PC-3 (cell line): ENCODE results near the gene PRRC2B. TPM values are rescaled to one million over a fixed set of nuclear protein-coding genes. Genes with fewer than 3 reads are reported as not detected.

Experiments
- ATAC-seq: fragments of 200-7000 bp; cut with Tn5 transposase; 2 replicates; pipeline ENCODE4 v1.9.1; 2020; ENCODE audit warnings: mild to moderate bottlenecking, moderate library complexity
- BruUV-seq: library from RNA; stranded (reverse); fragments of 400-500 nt; replicated peaks from 2 replicates; lab custom pipeline; 2021; lab: Mats Ljungman, UMichigan
- CTCF ChIA-PET: fragments of 300-600 bp; sonication (Branson Sonifier 250); formaldehyde crosslinking; loops from one replicate; lab custom pipeline; 2022; ENCODE audit warnings: antibody characterized with exemption; lab: Charles Lee
- POLR2A ChIA-PET: fragments of 300-600 bp; sonication (Branson Sonifier 250); formaldehyde crosslinking; loops from one replicate; lab custom pipeline; 2022; ENCODE audit warnings: antibody characterized with exemption; ENCODE audit not compliant: unreplicated experiment; lab: Charles Lee
- DNase-seq: peaks from one replicate; pipeline ENCODE4 v3.0.0-alpha.2; 2015
- H2AFZ ChIP-seq: fragments of 300-600 bp; sonication (generic); 2 replicates; pipeline ENCODE4 v1.6.0; 2016; ENCODE audit warnings: antibody characterized with exemption, low read length
- H3F3A ChIP-seq: fragments of 300-600 bp; sonication (generic); one replicate; pipeline ENCODE4 v1.6.0; 2017; ENCODE audit warnings: antibody characterized with exemption, low read length, control low read depth, mild to moderate bottlenecking; ENCODE audit not compliant: unreplicated experiment
- H3K27ac ChIP-seq: fragments of 300-600 bp; sonication (generic); 2 replicates; pipeline ENCODE4 v1.5.1; 2016; ENCODE audit warnings: mild to moderate bottlenecking, low read length
- H3K27me3 ChIP-seq: fragments of 300-600 bp; sonication (generic); 2 replicates; pipeline ENCODE4 v1.6.1; 2016; ENCODE audit warnings: low read length, mixed read lengths
- H3K36me3 ChIP-seq: fragments of 300-600 bp; sonication (generic); 2 replicates; pipeline ENCODE4 v1.6.1; 2016; ENCODE audit warnings: low read depth, mixed run types, low read length, mixed read lengths
- H3K4me1 ChIP-seq: fragments of 300-600 bp; sonication (generic); 2 replicates; pipeline ENCODE4 v1.5.1; 2016; ENCODE audit warnings: low read length; ENCODE audit not compliant: insufficient read depth
- H3K4me2 ChIP-seq: fragments of 300-600 bp; sonication (generic); 2 replicates; pipeline ENCODE4 v1.6.0; 2016; ENCODE audit warnings: low read length
- H3K4me3 ChIP-seq: fragments of 300-600 bp; sonication (generic); 2 replicates; pipeline ENCODE4 v1.5.1; 2016; ENCODE audit warnings: mild to moderate bottlenecking, low read length, mixed read lengths
- H3K79me2 ChIP-seq: fragments of 300-600 bp; sonication (generic); 2 replicates; pipeline ENCODE4 v1.6.1; 2017; ENCODE audit warnings: low read length, mixed read lengths
- H3K9ac ChIP-seq: fragments of 300-600 bp; sonication (generic); 2 replicates; pipeline ENCODE4 v1.6.0; 2016; ENCODE audit warnings: mild to moderate bottlenecking, low read length
- H3K9me2 ChIP-seq: fragments of 300-600 bp; sonication (generic); replicated peaks from 2 replicates; pipeline ENCODE4 v1.6.1; 2016; ENCODE audit warnings: mixed run types, low read length, mixed read lengths
- H3K9me3 ChIP-seq: fragments of 300-600 bp; sonication (generic); 2 replicates; pipeline ENCODE4 v1.6.1; 2016; ENCODE audit warnings: low read length, mixed read lengths
- H4K20me1 ChIP-seq: fragments of 300-600 bp; sonication (generic); 2 replicates; pipeline ENCODE4 v1.6.1; 2016; ENCODE audit warnings: low read length, mixed read lengths
- CTCF ChIP-seq: fragments of 300-600 bp; sonication (generic); conservative IDR thresholded peaks from 2 replicates; pipeline ENCODE4 v1.5.1; 2017; ENCODE audit warnings: antibody characterized with exemption, low read depth, mild to moderate bottlenecking, low read length
- EZH2 ChIP-seq: fragments of 300-600 bp; sonication (generic); IDR thresholded peaks from one replicate; pipeline ENCODE4 v1.6.1; 2017; ENCODE audit warnings: antibody characterized with exemption, mild to moderate bottlenecking, low read length; ENCODE audit not compliant: unreplicated experiment
- EZH2phosphoT487 ChIP-seq: fragments of 300-600 bp; sonication (generic); IDR thresholded peaks from 2 replicates; pipeline ENCODE4 v1.6.1; 2018; ENCODE audit warnings: mild to moderate bottlenecking, antibody characterized with exemption, low read length, borderline replicate concordance
- intact Hi-C: fragments of 100-400 bp; cut with micrococcal nuclease; formaldehyde crosslinking; loops from 2 replicates; pipeline ENCODE4 v1.9.0; 2023
- total RNA-seq: library from RNA; depleted of rRNA; stranded (reverse); fragments of >200 nt; gene quantifications from 2 replicates; pipeline ENCODE4 v1.2.3, GENCODE V29; 2014

The PRRC2B gene
- total RNA-seq, 1 experiment from 2014 or later: 46.9 TPM

- Histone ChIP-seq H3K79me2 (no peaks in the 10 kb centered on the region), H3K4me1 (no peaks in the 10 kb centered on the region), H3K9me3 (0 out of 2 replicates have a peak, but pooled peaks cover 6% of the 10 kb centered on the region), H2AFZ (no peak overlapping the region), H3F3A (no peaks in the 10 kb centered on the region), H3K36me3 (no peaks in the 10 kb centered on the region), H3K27me3 (no peaks in the 10 kb centered on the region), H3K27ac (no peak overlapping the region), H3K4me2 (no peak overlapping the region), H4K20me1 (no peaks in the 10 kb centered on the region), H3K9me2 (no peaks in the 10 kb centered on the region), H3K9ac (no peak overlapping the region), H3K4me3 (no peak overlapping the region)
- TF ChIP-seq EZH2phosphoT487 (no peak), CTCF (no peak), EZH2 (no peak)
- no peak for ATAC-seq
- intact Hi-C loops: no loop called here
- ChIA-PET POLR2A (no interaction called here), CTCF (no interaction called here)
- no peak for DNase-seq
- no TSS peak for BruUV-seq
Observed at GRCh38 chr9:131539223-131539923, 145.5 kb downstream of the PRRC2B start.

GRCh38 chr9:131543141-131543540 is 149.3 kb downstream of the PRRC2B start:
- 0 out of 2 replicates have a peak, but pooled peaks cover 6% of the 10 kb centered on the region for H3K9me3 ChIP-seq
- peaks cover 10% of the 10 kb centered on the region for H3K27me3 ChIP-seq
- H3K4me1 ChIP-seq: peaks cover 6% of the 10 kb centered on the region; the same call in 1 of the 2 replicates
- ChIA-PET POLR2A (no interaction called here), CTCF (no interaction called here)
- no peak overlapping the region for H3K4me2 ChIP-seq
- no peak overlapping the region for H3K27ac ChIP-seq
- no peaks in the 10 kb centered on the region for H3K36me3 ChIP-seq
- no peak overlapping the region for H3K9ac ChIP-seq
- no peaks in the 10 kb centered on the region for H3K79me2 ChIP-seq
- no peaks in the 10 kb centered on the region for H3K9me2 ChIP-seq
- DNase-seq: no peak
- no peak overlapping the region for H3K4me3 ChIP-seq
- ATAC-seq: no peak
- no peaks in the 10 kb centered on the region for H3F3A ChIP-seq
- intact Hi-C loops: no loop called here
- BruUV-seq: no TSS peak
- H2AFZ ChIP-seq: no peak overlapping the region
- TF ChIP-seq EZH2: no peak
- TF ChIP-seq EZH2phosphoT487: no peak
- no peak for TF ChIP-seq CTCF
- no peaks in the 10 kb centered on the region for H4K20me1 ChIP-seq
